ENCODE measurements around the gene ATP4B.

The ATP4B gene

GRCh38 chr13:113657851-113658741, at the start of gene ATP4B:
TSS of gene ATP4B (minus strand) at chr13:113658198. CDS start at chr13:113658144, 54 bp downstream.
- DNase-seq (ENCODE audit: low read depth) = no peak

GRCh38 chr13:113672002-113672651, 14.1 kb upstream of the ATP4B start:
- DNase-seq (ENCODE audit: low read depth) = no peak

GRCh38 chr13:113671066-113672001, 13.3 kb upstream of the ATP4B start:
- DNase-seq (ENCODE audit: low read depth) = no peak

- no peak for DNase-seq (ENCODE audit: low read depth)
Measured at GRCh38 chr13:113670541-113670940, 12.5 kb upstream of the ATP4B start.

GRCh38 chr13:113669755-113670341, 11.8 kb upstream of the ATP4B start:
- no peak for DNase-seq (ENCODE audit: low read depth)

GRCh38 chr13:113669231-113669754, 11.3 kb upstream of the ATP4B start:
- DNase-seq (ENCODE audit: low read depth) = no peak

GRCh38 chr13:113668491-113668971, 10.5 kb upstream of the ATP4B start:
- DNase-seq (ENCODE audit: low read depth) = no peak

- DNase-seq (ENCODE audit: low read depth) = no peak
Measured at GRCh38 chr13:113667771-113668490, 9.9 kb upstream of the ATP4B start.

- DNase-seq (ENCODE audit: low read depth) = no peak
Measured at GRCh38 chr13:113666951-113667701, 9.1 kb upstream of the ATP4B start, which contains the start of gene GRK1. TSS of gene GRK1 (plus strand) at chr13:113667219. CDS start at chr13:113667387, 168 bp downstream.

GRCh38 chr13:113666329-113666670, 8.3 kb upstream of the ATP4B start:
- DNase-seq (ENCODE audit: low read depth) = no peak

- no peak for DNase-seq (ENCODE audit: low read depth)
Measured at GRCh38 chr13:113665597-113666328, 7.8 kb upstream of the ATP4B start.

- DNase-seq (ENCODE audit: low read depth) = no peak
Measured at GRCh38 chr13:113664751-113665596, 7.0 kb upstream of the ATP4B start.

- DNase-seq (ENCODE audit: low read depth) = no peak
Measured at GRCh38 chr13:113663934-113664333, 5.9 kb upstream of the ATP4B start.

- DNase-seq (ENCODE audit: low read depth) = no peak
Measured at GRCh38 chr13:113661509-113661908, 3.5 kb upstream of the ATP4B start.

- no peak for DNase-seq (ENCODE audit: low read depth)
Measured at GRCh38 chr13:113660066-113660465, 2.1 kb upstream of the ATP4B start.

- no peak for DNase-seq (ENCODE audit: low read depth)
Measured at GRCh38 chr13:113659337-113659736, 1.3 kb upstream of the ATP4B start.

- DNase-seq (ENCODE audit: low read depth) = no peak
Measured at GRCh38 chr13:113658836-113659235, 838 bp upstream of the ATP4B start.

Data from stimulated activated CD8-positive, alpha-beta memory T cell treated with anti-CD3 and anti-CD28 coated beads, Interleukin-7, amount 100 ng/mL, for 24 hours (primary cell).